Measurements from ENCODE around the gene CFAP46. TPM values are rescaled to one million over a fixed set of nuclear protein-coding genes. Genes with fewer than 3 reads are reported as not detected.

CFAP46 gene
- total RNA-seq, 2 experiments from 2014 or later: 0.34 TPM; not detected in 1

DNA sequence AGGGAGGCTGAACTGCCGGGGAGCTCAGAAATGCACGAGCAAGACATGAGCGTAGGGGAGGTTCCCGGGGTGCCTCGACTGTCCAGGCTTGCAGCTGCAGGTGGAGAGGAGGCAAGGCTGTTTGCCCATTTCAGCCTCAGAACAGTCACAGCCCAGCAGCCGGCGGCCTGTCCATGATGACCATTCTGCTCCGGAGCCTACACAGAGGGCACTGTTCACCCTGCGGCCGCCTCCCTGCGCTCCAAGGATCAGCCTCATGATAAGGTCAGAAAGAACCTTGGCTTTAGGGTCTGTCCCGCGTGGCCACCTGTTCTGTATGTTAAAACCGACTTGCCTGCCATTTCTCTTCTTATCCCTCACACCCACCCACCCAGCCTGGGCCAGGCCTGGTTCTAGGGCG lies 21.9 kb upstream of the CFAP46 start:
- ATAC-seq (no peak), DNase-seq (no peak)
- intact Hi-C loops (cut with micrococcal nuclease): no loop called here
- TF ChIP-seq CTCF (IDR thresholded peaks at IDR 0.05): no peak
- Mint-ChIP-seq H3K27me3 (peaks cover 11% of the 10 kb centered on the region), H3K4me1 (ENCODE audit: low read depth) (peaks cover 19% of the 10 kb centered on the region), H3K27ac (no peak overlapping the region), H3K36me3 (ENCODE audit: low read depth) (no peaks in the 10 kb centered on the region), H3K4me3 (no peak overlapping the region), H3K9me3 (no peaks in the 10 kb centered on the region)
- ChIA-PET CTCF (no interaction called here), POLR2A (no interaction called here)

DNA sequence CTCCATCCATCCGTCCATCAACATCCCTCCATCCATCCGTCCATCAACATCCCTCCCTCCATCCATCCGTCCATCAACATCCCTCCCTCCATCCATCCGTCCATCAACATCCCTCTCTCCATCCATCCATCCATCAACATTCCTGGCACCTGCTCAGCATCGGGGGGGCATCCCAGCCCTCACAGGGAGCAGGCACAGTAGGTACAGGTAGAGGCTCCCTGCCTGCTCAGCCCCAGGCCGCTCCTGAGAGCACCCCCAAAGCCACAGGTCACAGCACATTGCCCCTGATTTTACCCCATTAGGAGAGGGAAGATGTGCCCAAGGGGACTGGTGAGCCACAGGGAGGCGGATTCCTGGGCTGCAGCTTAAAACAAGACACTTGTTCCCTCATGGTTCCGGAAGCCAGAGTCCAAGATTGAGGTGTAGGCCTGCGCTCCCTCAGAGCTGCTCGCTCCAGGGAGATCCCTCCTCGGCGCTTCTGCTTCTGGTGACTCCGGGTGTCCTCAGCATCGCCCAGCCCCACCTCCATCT lies 21.1 kb upstream of the CFAP46 start:
- no peak for ATAC-seq

GRCh38 chr10:132962623-132963429 lies 20.5 kb upstream of the CFAP46 start:
- DNase-seq (no peak), ATAC-seq (no peak)
- peak overlapping the region; percentile 79 for H3K4me3 Mint-ChIP-seq
- no peaks in the 10 kb centered on the region for H3K9me3 Mint-ChIP-seq
- intact Hi-C loops (cut with micrococcal nuclease): no loop called here
- peak overlapping the region; percentile 89 for H3K27ac Mint-ChIP-seq
- no peaks in the 10 kb centered on the region for H3K36me3 Mint-ChIP-seq (ENCODE audit: low read depth)
- ChIA-PET CTCF (interaction anchor here (1.5 to 1.6 kb wide), 2 partner anchors 13 to 58 kb away, joined by 5 to 7 read pairs; no protein-coding TSS in a partner anchor), POLR2A (interaction anchor here (0.7 kb wide), 1 partner anchor 26 kb away, joined by 3 read pairs; no protein-coding TSS in a partner anchor)
- TF ChIP-seq CTCF (IDR thresholded peaks at IDR 0.05): no peak
- H3K27me3 Mint-ChIP-seq: peaks cover 11% of the 10 kb centered on the region
- H3K4me1 Mint-ChIP-seq (ENCODE audit: low read depth): peaks cover 19% of the 10 kb centered on the region

More for the DNA sequence above, 21.1 kb upstream of the CFAP46 start:
- TF ChIP-seq CTCF (IDR thresholded peaks at IDR 0.05): no peak
- H3K36me3 Mint-ChIP-seq (ENCODE audit: low read depth): no peaks in the 10 kb centered on the region
- peak overlapping the region; percentile 79 for H3K4me3 Mint-ChIP-seq
- intact Hi-C loops (cut with micrococcal nuclease): no loop called here
- ChIA-PET CTCF (no interaction called here), POLR2A (interaction anchor here (0.7 kb wide), 1 partner anchor 26 kb away, joined by 3 read pairs; no protein-coding TSS in a partner anchor)
- peaks cover 11% of the 10 kb centered on the region for H3K27me3 Mint-ChIP-seq
- no peak for DNase-seq
- H3K9me3 Mint-ChIP-seq: no peaks in the 10 kb centered on the region
- H3K27ac Mint-ChIP-seq: peak overlapping the region; percentile 89
- peaks cover 19% of the 10 kb centered on the region for H3K4me1 Mint-ChIP-seq (ENCODE audit: low read depth)

GRCh38 chr10:132961787-132962622 lies 19.6 kb upstream of the CFAP46 start:
- DNase-seq (peak; percentile 94), ATAC-seq (peak; percentile 89)
- peaks cover 9% of the 10 kb centered on the region for H3K27me3 Mint-ChIP-seq
- peaks cover 19% of the 10 kb centered on the region for H3K4me1 Mint-ChIP-seq (ENCODE audit: low read depth)
- intact Hi-C loops (cut with micrococcal nuclease): no loop called here
- ChIA-PET POLR2A (interaction anchor here (0.6 kb wide), 1 partner anchor 632 kb away, joined by 3 read pairs; no protein-coding TSS in a partner anchor), CTCF (interaction anchor here (1.5 to 1.6 kb wide), 2 partner anchors 12 to 58 kb away, joined by 5 to 7 read pairs; no protein-coding TSS in a partner anchor)
- peak overlapping the region; percentile 79 for H3K4me3 Mint-ChIP-seq
- no peaks in the 10 kb centered on the region for H3K9me3 Mint-ChIP-seq
- peak overlapping the region; percentile 89 for H3K27ac Mint-ChIP-seq
- no peaks in the 10 kb centered on the region for H3K36me3 Mint-ChIP-seq (ENCODE audit: low read depth)
- TF ChIP-seq CTCF (IDR thresholded peaks at IDR 0.05): no peak

Measured in activated CD8-positive, alpha-beta T cell treated with anti-CD3 and anti-CD28 coated beads for 36 hours (primary cell).